HG02798 (cell line): ENCODE data around the gene UQCC2.

Experiments
- ATAC-seq: cut with Tn5 transposase; IDR thresholded peaks from one replicate; pipeline ENCODE4 v1.9.1; 2021; ENCODE audit warnings: mild to moderate bottlenecking; ENCODE audit not compliant: unreplicated experiment, poor library complexity

The UQCC2 gene

GRCh38 chr6:33711140-33712129, at the start of gene UQCC2:
UQCC2 (minus strand) TSS chr6:33711700; CDS start chr6:33711686, 14 bp downstream.
- ATAC-seq, result peak; percentile 96

- no peak for ATAC-seq
These were observed 48.6 kb upstream of the UQCC2 start for GRCh38 chr6:33759887-33760629.

GRCh38 chr6:33758815-33759216, 47.3 kb upstream of the UQCC2 start:
- no peak for ATAC-seq

- ATAC-seq, result no peak
These were observed 46.4 kb upstream of the UQCC2 start for GRCh38 chr6:33757906-33758305.

- ATAC-seq, result no peak
These were observed 45.6 kb upstream of the UQCC2 start for GRCh38 chr6:33757113-33757512.

GRCh38 chr6:33756211-33756954, 44.9 kb upstream of the UQCC2 start:
- no peak for ATAC-seq

GRCh38 chr6:33755070-33755869, 43.8 kb upstream of the UQCC2 start:
- ATAC-seq, result no peak

GRCh38 chr6:33754222-33754621, 42.7 kb upstream of the UQCC2 start:
- ATAC-seq, result no peak

GRCh38 chr6:33752646-33753015, 41.1 kb upstream of the UQCC2 start:
- ATAC-seq, result no peak

GRCh38 chr6:33751771-33752645, 40.5 kb upstream of the UQCC2 start:
- no peak for ATAC-seq

GRCh38 chr6:33750244-33750991, 38.9 kb upstream of the UQCC2 start:
- no peak for ATAC-seq

- no peak for ATAC-seq
These were observed 37.9 kb upstream of the UQCC2 start for GRCh38 chr6:33749401-33749800.

GRCh38 chr6:33748841-33749240, 37.3 kb upstream of the UQCC2 start:
- no peak for ATAC-seq

- no peak for ATAC-seq
These were observed 36.3 kb upstream of the UQCC2 start for GRCh38 chr6:33747823-33748222.

GRCh38 chr6:33746651-33747100, 35.2 kb upstream of the UQCC2 start, which contains the start of gene IP6K3:
IP6K3 (minus strand) TSS chr6:33746905; CDS start chr6:33735476, 11,429 bp downstream.
- ATAC-seq, result no peak

GRCh38 chr6:33746036-33746600, 34.6 kb upstream of the UQCC2 start:
- ATAC-seq, result no peak

GRCh38 chr6:33745548-33745947, 34.0 kb upstream of the UQCC2 start:
- ATAC-seq, result no peak
